HepG2 (cell line): ENCODE data around the gene TAPBP. TPM values are rescaled to one million over a fixed set of nuclear protein-coding genes. Genes with fewer than 3 reads are reported as not detected.

ENCODE experiments used
- FOXJ3 ChIP-seq: sonication (generic); formaldehyde crosslinking; IDR thresholded peaks from 2 replicates; pipeline ENCODE4 v1.4.0; 2020; ENCODE audit warnings: missing genetic modification reagents, mild to moderate bottlenecking, borderline replicate concordance
- FOXO1 ChIP-seq: sonication (generic); formaldehyde crosslinking; IDR thresholded peaks from 2 replicates; pipeline ENCODE4 v1.4.0; 2020; ENCODE audit warnings: missing genetic modification reagents
- GPBP1L1 ChIP-seq: sonication (generic); formaldehyde crosslinking; IDR thresholded peaks from 2 replicates; pipeline ENCODE4 v1.5.0; 2020; ENCODE audit warnings: mild to moderate bottlenecking, missing genetic modification reagents
- KMT2B ChIP-seq: IDR thresholded peaks from 2 replicates; pipeline ENCODE4 v1.6.1; 2016; ENCODE audit warnings: missing genetic modification reagents, missing compliant biosample characterization
- NFKB2 ChIP-seq: sonication (generic); formaldehyde crosslinking; IDR thresholded peaks from 2 replicates; pipeline ENCODE4 v1.4.0; 2020; ENCODE audit warnings: missing genetic modification reagents, borderline replicate concordance
- PBX3 ChIP-seq: sonication (generic); formaldehyde crosslinking; IDR thresholded peaks from 2 replicates; pipeline ENCODE4 v1.8.1; 2023; ENCODE audit warnings: missing genetic modification reagents, inconsistent platforms, borderline replicate concordance
- RFX1 ChIP-seq: fragments of 450-650 bp; IDR thresholded peaks from 2 replicates; pipeline ENCODE4 v1.6.1; 2017
- SMC3 ChIP-seq: IDR thresholded peaks from 2 replicates; pipeline ENCODE4 v1.6.1; 2011; ENCODE audit warnings: low read length, improper control_type of control experiment
- ZNF101 ChIP-seq: sonication (generic); formaldehyde crosslinking; IDR thresholded peaks from 2 replicates; pipeline ENCODE4 v1.4.0; 2020; ENCODE audit warnings: mild to moderate bottlenecking, low read depth, missing genetic modification reagents, borderline replicate concordance
- ZNF383 ChIP-seq: sonication (generic); formaldehyde crosslinking; IDR thresholded peaks from 2 replicates; pipeline ENCODE4 v1.4.0; 2020; ENCODE audit warnings: missing genetic modification reagents, mild to moderate bottlenecking, borderline replicate concordance
- ZNF570 ChIP-seq: sonication (generic); formaldehyde crosslinking; IDR thresholded peaks from 2 replicates; pipeline ENCODE4 v1.4.0; 2020; ENCODE audit warnings: mild to moderate bottlenecking, missing genetic modification reagents, borderline replicate concordance
- ZNF589 ChIP-seq: sonication (generic); formaldehyde crosslinking; conservative IDR thresholded peaks from 2 replicates; pipeline ENCODE4 v1.8.0; 2022; ENCODE audit warnings: mild to moderate bottlenecking, moderate library complexity, missing genetic modification reagents
- ZNF615 ChIP-seq: sonication (generic); formaldehyde crosslinking; IDR thresholded peaks from 2 replicates; pipeline ENCODE4 v1.5.0; 2020; ENCODE audit warnings: mild to moderate bottlenecking, missing genetic modification reagents, borderline replicate concordance
- ZNF709 ChIP-seq: sonication (generic); formaldehyde crosslinking; IDR thresholded peaks from 2 replicates; pipeline ENCODE4 v1.5.0; 2020; ENCODE audit warnings: mild to moderate bottlenecking, missing genetic modification reagents
- ZNF891 ChIP-seq: sonication (generic); formaldehyde crosslinking; IDR thresholded peaks from 2 replicates; pipeline ENCODE4 v1.5.0; 2020; ENCODE audit warnings: mild to moderate bottlenecking, missing genetic modification reagents
- polyA plus RNA-seq, 8 experiments: library from polyadenylated mRNA; depleted of rRNA in 3 of 8; stranded (reverse) in 7 of 8; unstranded in 1 of 8; fragments of >200 nt; fragmentation: Illumina TruSeq in 4 of 8; extraction: Trizol in 4 of 8; gene quantifications; 2 replicates each; pipeline versions ENCODE4 v1.2.1 to v1.2.3, GENCODE V29; 2011 to 2016; ENCODE audit warnings: low read depth in 4 of 8, missing spikeins in 1 of 8, mixed read lengths in 1 of 8; ENCODE audit not compliant: insufficient read depth in 1 of 8
- total RNA-seq, 5 experiments: library from RNA; depleted of rRNA; stranded (reverse); fragments of >200 nt; fragmentation: Illumina TruSeq; extraction: Trizol; gene quantifications; 2 replicates each; pipeline ENCODE4 v1.2.3, GENCODE V29; 2016; ENCODE audit warnings: low read depth in 1 of 5
- TF ChIP-seq, protein P1 (sequence below): sonication (generic); formaldehyde crosslinking; IDR thresholded peaks from 2 replicates; pipeline ENCODE4 v1.5.0; 2020; ENCODE audit warnings: mild to moderate bottlenecking, missing genetic modification reagents
- TF ChIP-seq, protein P2 (sequence below): fragments of 450-650 bp; IDR thresholded peaks from 2 replicates; pipeline ENCODE4 v1.6.1; 2017; ENCODE audit warnings: mild to moderate bottlenecking
- TF ChIP-seq, protein P3 (sequence below): IDR thresholded peaks from 2 replicates; pipeline ENCODE4 v1.6.1; 2012; ENCODE audit warnings: low read length, improper control_type of control experiment

TAPBP gene
- total and polyA plus RNA-seq, 2 of the 13 experiments (the other 11 are each of a cell fraction or from before 2014, with no cell fraction given): 27.4 to 32.3 TPM

DNA sequence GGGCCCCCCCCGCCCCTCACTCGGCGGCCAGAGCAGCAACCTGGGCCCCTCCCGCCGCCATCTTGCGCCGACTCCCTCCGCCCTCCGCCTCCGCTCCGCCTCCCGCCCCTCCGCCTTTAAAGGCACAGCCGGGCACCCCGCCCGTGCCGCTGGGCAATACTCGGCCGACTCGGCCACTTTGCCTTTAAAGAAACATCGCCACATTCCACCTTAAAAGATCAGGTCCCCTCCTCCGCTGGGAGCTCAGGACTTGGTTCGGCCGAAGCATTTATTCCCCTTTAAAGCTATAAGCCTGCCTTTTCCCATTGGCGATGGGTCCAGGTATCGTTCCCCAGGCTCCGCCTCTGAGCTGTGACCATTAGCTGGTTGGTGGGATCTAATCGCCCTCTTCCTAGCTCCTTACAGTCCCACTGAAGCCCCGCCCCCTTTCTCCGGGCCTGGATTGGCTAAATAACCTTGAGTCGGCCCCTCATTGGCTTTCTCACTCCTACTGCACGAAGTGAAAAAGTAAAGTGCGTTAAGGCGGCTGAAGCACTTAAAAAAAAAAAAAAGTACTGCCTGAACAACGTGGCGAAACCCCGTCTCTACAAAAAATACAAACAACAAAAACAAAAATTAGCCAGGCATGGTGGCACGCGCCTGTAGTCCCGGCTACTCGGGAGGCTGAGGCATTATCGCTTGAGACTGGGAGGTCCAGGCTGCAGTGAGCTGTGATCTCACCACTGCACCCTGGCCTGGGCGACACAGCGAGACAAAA lies 4.0 kb upstream of the TAPBP start, which contains the start of gene ZBTB22 (continued):
- no peak for TF ChIP-seq ZNF615 (CRISPR knock-in tag)
- 0 out of 2 replicates have a peak, but pooled peaks have one; percentile 52 for TF ChIP-seq NFKB2
- no peak for TF ChIP-seq ZNF383 (CRISPR knock-in tag)
- no peak for TF ChIP-seq ZNF891 (CRISPR knock-in tag)
- TF ChIP-seq, protein P1, sequence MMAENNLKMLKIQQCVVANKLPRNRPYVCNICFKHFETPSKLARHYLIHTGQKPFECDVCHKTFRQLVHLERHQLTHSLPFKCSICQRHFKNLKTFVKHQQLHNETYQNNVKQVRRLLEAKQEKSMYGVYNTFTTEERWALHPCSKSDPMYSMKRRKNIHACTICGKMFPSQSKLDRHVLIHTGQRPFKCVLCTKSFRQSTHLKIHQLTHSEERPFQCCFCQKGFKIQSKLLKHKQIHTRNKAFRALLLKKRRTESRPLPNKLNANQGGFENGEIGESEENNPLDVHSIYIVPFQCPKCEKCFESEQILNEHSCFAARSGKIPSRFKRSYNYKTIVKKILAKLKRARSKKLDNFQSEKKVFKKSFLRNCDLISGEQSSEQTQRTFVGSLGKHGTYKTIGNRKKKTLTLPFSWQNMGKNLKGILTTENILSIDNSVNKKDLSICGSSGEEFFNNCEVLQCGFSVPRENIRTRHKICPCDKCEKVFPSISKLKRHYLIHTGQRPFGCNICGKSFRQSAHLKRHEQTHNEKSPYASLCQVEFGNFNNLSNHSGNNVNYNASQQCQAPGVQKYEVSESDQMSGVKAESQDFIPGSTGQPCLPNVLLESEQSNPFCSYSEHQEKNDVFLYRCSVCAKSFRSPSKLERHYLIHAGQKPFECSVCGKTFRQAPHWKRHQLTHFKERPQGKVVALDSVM (CRISPR knock-in tag): no peak
- TF ChIP-seq RFX1: no peak
- no peak for TF ChIP-seq FOXJ3
- TF ChIP-seq FOXO1 (CRISPR knock-in tag): no peak; the same call in 1 of the 2 replicates
- TF ChIP-seq ZNF570: no peak
- TF ChIP-seq ZNF589: no peak
- TF ChIP-seq, protein P2, sequence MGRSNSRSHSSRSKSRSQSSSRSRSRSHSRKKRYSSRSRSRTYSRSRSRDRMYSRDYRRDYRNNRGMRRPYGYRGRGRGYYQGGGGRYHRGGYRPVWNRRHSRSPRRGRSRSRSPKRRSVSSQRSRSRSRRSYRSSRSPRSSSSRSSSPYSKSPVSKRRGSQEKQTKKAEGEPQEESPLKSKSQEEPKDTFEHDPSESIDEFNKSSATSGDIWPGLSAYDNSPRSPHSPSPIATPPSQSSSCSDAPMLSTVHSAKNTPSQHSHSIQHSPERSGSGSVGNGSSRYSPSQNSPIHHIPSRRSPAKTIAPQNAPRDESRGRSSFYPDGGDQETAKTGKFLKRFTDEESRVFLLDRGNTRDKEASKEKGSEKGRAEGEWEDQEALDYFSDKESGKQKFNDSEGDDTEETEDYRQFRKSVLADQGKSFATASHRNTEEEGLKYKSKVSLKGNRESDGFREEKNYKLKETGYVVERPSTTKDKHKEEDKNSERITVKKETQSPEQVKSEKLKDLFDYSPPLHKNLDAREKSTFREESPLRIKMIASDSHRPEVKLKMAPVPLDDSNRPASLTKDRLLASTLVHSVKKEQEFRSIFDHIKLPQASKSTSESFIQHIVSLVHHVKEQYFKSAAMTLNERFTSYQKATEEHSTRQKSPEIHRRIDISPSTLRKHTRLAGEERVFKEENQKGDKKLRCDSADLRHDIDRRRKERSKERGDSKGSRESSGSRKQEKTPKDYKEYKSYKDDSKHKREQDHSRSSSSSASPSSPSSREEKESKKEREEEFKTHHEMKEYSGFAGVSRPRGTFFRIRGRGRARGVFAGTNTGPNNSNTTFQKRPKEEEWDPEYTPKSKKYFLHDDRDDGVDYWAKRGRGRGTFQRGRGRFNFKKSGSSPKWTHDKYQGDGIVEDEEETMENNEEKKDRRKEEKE: no peak
- TF ChIP-seq GPBP1L1 (CRISPR knock-in tag): no peak
- TF ChIP-seq PBX3: 0 out of 2 replicates have a peak, but pooled peaks have one; percentile 15
- TF ChIP-seq ZNF709 (CRISPR knock-in tag): no peak
- TF ChIP-seq, protein P3, sequence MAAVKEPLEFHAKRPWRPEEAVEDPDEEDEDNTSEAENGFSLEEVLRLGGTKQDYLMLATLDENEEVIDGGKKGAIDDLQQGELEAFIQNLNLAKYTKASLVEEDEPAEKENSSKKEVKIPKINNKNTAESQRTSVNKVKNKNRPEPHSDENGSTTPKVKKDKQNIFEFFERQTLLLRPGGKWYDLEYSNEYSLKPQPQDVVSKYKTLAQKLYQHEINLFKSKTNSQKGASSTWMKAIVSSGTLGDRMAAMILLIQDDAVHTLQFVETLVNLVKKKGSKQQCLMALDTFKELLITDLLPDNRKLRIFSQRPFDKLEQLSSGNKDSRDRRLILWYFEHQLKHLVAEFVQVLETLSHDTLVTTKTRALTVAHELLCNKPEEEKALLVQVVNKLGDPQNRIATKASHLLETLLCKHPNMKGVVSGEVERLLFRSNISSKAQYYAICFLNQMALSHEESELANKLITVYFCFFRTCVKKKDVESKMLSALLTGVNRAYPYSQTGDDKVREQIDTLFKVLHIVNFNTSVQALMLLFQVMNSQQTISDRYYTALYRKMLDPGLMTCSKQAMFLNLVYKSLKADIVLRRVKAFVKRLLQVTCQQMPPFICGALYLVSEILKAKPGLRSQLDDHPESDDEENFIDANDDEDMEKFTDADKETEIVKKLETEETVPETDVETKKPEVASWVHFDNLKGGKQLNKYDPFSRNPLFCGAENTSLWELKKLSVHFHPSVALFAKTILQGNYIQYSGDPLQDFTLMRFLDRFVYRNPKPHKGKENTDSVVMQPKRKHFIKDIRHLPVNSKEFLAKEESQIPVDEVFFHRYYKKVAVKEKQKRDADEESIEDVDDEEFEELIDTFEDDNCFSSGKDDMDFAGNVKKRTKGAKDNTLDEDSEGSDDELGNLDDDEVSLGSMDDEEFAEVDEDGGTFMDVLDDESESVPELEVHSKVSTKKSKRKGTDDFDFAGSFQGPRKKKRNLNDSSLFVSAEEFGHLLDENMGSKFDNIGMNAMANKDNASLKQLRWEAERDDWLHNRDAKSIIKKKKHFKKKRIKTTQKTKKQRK: no peak
- no peak; the same call in 1 of the 2 replicates for TF ChIP-seq KMT2B (CRISPR knock-in tag)
- no peak for TF ChIP-seq ZNF101 (CRISPR knock-in tag)
- TF ChIP-seq SMC3: no peak
